Keratinocyte (primary cell): ENCODE results near the gene NT5DC1. TPM values are rescaled to one million over a fixed set of nuclear protein-coding genes. Genes with fewer than 3 reads are reported as not detected.
"Not testable (repeated sequence)": the region's sequence is repeated elsewhere in the genome, so short reads cannot be mapped to it uniquely, and the experiment has no call there.

Source experiments
- DNase-seq: peaks from one replicate; pipeline ENCODE4 v3.0.0-alpha.2; 2011; ENCODE audit warnings: low read depth, missing footprints, low spot score
- FAIRE-seq: peaks from 2 replicates; lab custom pipeline; 2011; peaks lifted over from hg19 to GRCh38; lab: Jason Lieb, UNC
- H2AFZ ChIP-seq: 2 replicates; pipeline ENCODE4 v1.6.0; 2012; ENCODE audit warnings: low read length, control low read depth, inconsistent platforms; ENCODE audit not compliant: control insufficient read depth
- H3K27ac ChIP-seq: 2 replicates; pipeline ENCODE4 v1.5.1; 2011; ENCODE audit warnings: low read length; ENCODE audit not compliant: control insufficient read depth, insufficient read depth
- H3K27me3 ChIP-seq: 3 replicates; pipeline ENCODE4 v1.6.0; 2011; ENCODE audit warnings: low read length; ENCODE audit not compliant: control insufficient read depth, insufficient read depth; ENCODE audit errors: extremely low read depth
- H3K36me3 ChIP-seq, 2 experiments: 2 replicates in 1 of 2; 3 replicates in 1 of 2; pipeline ENCODE4 v1.5.1; 2011; ENCODE audit warnings: low read length in 2 of 2, mild to moderate bottlenecking in 1 of 2; ENCODE audit not compliant: control insufficient read depth in 2 of 2, insufficient read depth in 2 of 2; ENCODE audit errors: extremely low read depth in 1 of 2
- H3K4me1 ChIP-seq: 3 replicates; pipeline ENCODE4 v1.5.1; 2011; ENCODE audit warnings: low read length; ENCODE audit not compliant: control insufficient read depth, insufficient read depth; ENCODE audit errors: extremely low read depth
- H3K4me2 ChIP-seq: 3 replicates; pipeline ENCODE4 v1.6.0; 2011; ENCODE audit warnings: low read depth, low read length; ENCODE audit not compliant: control insufficient read depth, insufficient read depth; ENCODE audit errors: extremely low read depth
- H3K4me3 ChIP-seq, 3 experiments: fragments of 200-600 bp in 1 of 3; sonication (generic) in 1 of 3; 2 replicates in 2 of 3; 3 replicates in 1 of 3; pipeline ENCODE4 v1.5.1; 2011 to 2016; ENCODE audit warnings: low read length in 3 of 3, mild to moderate bottlenecking in 3 of 3, control low read depth in 2 of 3, inconsistent platforms in 1 of 3, low read depth in 1 of 3, mixed read lengths in 1 of 3, mixed run types in 1 of 3, moderate library complexity in 1 of 3; ENCODE audit not compliant: control insufficient read depth in 2 of 3, insufficient read depth in 2 of 3; ENCODE audit errors: extremely low read depth in 1 of 3
- H3K79me2 ChIP-seq: 2 replicates; pipeline ENCODE4 v1.6.0; 2012; ENCODE audit warnings: low read length; ENCODE audit not compliant: control insufficient read depth, insufficient read depth
- H3K9ac ChIP-seq: 3 replicates; pipeline ENCODE4 v1.6.0; 2011; ENCODE audit warnings: low read length; ENCODE audit not compliant: control insufficient read depth, insufficient read depth; ENCODE audit errors: extremely low read depth
- H3K9me1 ChIP-seq: 3 replicates; pipeline ENCODE4 v1.6.0; 2011; ENCODE audit warnings: low read length; ENCODE audit not compliant: control insufficient read depth, insufficient read depth; ENCODE audit errors: extremely low read depth
- H3K9me3 ChIP-seq: 2 replicates; pipeline ENCODE4 v1.5.1; 2012; ENCODE audit warnings: low read depth, low read length; ENCODE audit not compliant: control insufficient read depth
- H4K20me1 ChIP-seq: 3 replicates; pipeline ENCODE4 v1.6.0; 2011; ENCODE audit warnings: low read length; ENCODE audit not compliant: control insufficient read depth, insufficient read depth; ENCODE audit errors: extremely low read depth
- CTCF ChIP-seq, 3 experiments: IDR thresholded peaks in 1 of 3; conservative IDR thresholded peaks in 1 of 3; optimal IDR thresholded peaks in 1 of 3; 2 replicates in 2 of 3; 3 replicates in 1 of 3; pipeline versions ENCODE3 to v1.5.1; 2011; ENCODE audit warnings: low read length in 3 of 3, mild to moderate bottlenecking in 3 of 3, moderate library complexity in 2 of 3, control low read depth in 1 of 3, inconsistent platforms in 1 of 3; ENCODE audit not compliant: insufficient read depth in 2 of 3; ENCODE audit errors: extremely low read depth in 1 of 3
- EZH2 ChIP-seq: IDR thresholded peaks from one replicate; pipeline ENCODE4 v1.6.1; 2012; ENCODE audit warnings: inconsistent platforms, mild to moderate bottlenecking, low read length, moderate library complexity
- dilution Hi-C: fragments of 300-500 bp; cut with MboI; formaldehyde crosslinking; loops from one replicate; pipeline ENCODE4 v1.7.0; 2020; ENCODE audit warnings: low sequenced_read_pairs; ENCODE audit not compliant: extremely low pct_ligation_motif_present
- polyA plus RNA-seq, 5 experiments: library from polyadenylated mRNA; depleted of rRNA in 3 of 5; stranded (reverse) in 3 of 5; stranded (forward) in 1 of 5; unstranded in 1 of 5; fragments of >200 nt; gene quantifications; 1 replicate in 1 of 5; 2 replicates in 3 of 5; 3 replicates in 1 of 5; pipeline versions ENCODE4 v1.2.1 to v1.2.3, GENCODE V29; 2011 to 2012; ENCODE audit warnings: missing spikeins in 2 of 5, low read depth in 1 of 5, low replicate concordance in 1 of 5

Gene NT5DC1
- polyA plus RNA-seq, 1 donor (not counting 4 experiments of a cell fraction or from before 2014, with no cell fraction given) = 31.2 TPM

DNA sequence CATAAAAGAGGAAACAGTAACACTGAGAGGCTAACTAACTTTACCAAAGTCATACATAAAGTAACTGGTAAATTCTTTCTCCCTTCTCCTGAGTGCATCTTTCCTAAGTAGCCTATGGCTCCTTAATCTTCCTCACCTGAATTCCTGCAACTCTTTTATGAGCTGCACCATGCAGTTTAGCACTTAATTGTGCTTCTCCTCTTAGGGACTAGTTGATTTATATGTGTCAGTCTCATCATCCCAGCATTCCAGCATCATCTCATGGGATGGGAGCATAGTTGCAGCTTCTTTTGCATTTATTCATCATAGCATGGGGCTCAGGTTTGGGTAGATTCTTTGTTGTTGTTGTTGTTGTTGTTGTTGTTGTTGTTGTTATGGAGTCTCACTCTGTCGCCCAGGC is 182.5 kb downstream of the NT5DC1 start:
- Histone ChIP-seq H3K79me2 (peaks cover 14% of the 10 kb centered on the region), H3K4me2 (no peak overlapping the region), H3K27me3 (no peaks in the 10 kb centered on the region), H2AFZ (no peak overlapping the region), H3K4me1 (peaks cover 14% of the 10 kb centered on the region), H3K9ac (no peak overlapping the region), H3K27ac (no peak overlapping the region), H3K4me3 (no peak overlapping the region), H3K36me3 (peaks cover under 1 to 2% of the 10 kb centered on the region in 2 experiments), H4K20me1 (no peaks in the 10 kb centered on the region), H3K9me1 (no peaks in the 10 kb centered on the region), H3K9me3 (no peaks in the 10 kb centered on the region)
- TF ChIP-seq EZH2 = no peak
- TF ChIP-seq CTCF (optimal IDR thresholded peaks at IDR 0.05 in 1 of 3, IDR thresholded peaks at IDR 0.05 in 1 of 3, conservative IDR thresholded peaks at IDR 0.05 in 1 of 3; ENCODE audit: extremely low read depth in 1 of 3, insufficient read depth in 2 of 3, low read length in 3 of 3) = no peak
- no peak for FAIRE-seq
- DNase-seq = no peak
- dilution Hi-C loops = no loop called here

GRCh38 chr6:116284984-116285383 is 184.3 kb downstream of the NT5DC1 start:
- H3K9me3 ChIP-seq, H4K20me1 ChIP-seq, H3K4me3 ChIP-seq, FAIRE-seq, H3K27ac ChIP-seq, H3K79me2 ChIP-seq, H3K9me1 ChIP-seq, dilution Hi-C loops, H3K36me3 ChIP-seq, H2AFZ ChIP-seq, H3K4me2 ChIP-seq, H3K9ac ChIP-seq, H3K27me3 ChIP-seq, DNase-seq: not testable (repeated sequence)
- peaks cover 10% of the 10 kb centered on the region for H3K4me1 ChIP-seq

DNA sequence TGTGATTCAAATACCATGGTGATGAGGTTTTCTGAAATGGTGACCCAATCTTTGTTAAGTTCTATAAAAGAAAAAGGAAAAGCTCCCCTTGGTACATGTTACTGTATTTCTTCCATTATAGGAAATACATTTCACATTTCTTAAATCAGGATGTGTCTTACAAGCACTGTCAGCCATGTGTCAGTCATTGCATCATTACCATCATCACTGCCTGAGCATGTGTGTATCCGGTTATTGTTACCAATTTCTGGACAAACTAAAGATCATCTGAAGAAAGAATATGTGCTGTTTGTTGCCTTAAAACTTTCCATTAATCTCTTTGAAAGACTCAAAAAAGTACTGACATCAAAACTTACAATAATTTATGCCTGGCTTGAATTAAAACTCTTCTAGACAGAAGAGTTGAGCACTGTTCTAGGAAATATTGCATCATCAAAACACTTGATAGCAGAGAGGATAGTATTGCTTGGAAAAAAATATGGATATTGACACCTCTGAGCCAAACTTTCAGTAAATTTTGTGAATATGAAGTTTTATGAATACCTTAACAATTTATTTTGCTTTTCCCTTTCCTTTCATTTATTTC is 186.2 kb downstream of the NT5DC1 start:
- no peak for TF ChIP-seq EZH2
- TF ChIP-seq CTCF (optimal IDR thresholded peaks at IDR 0.05 in 1 of 3, IDR thresholded peaks at IDR 0.05 in 1 of 3, conservative IDR thresholded peaks at IDR 0.05 in 1 of 3; ENCODE audit: extremely low read depth in 1 of 3, insufficient read depth in 2 of 3, low read length in 3 of 3) = no peak
- Histone ChIP-seq H3K9me3 (no peaks in the 10 kb centered on the region), H3K27me3 (no peaks in the 10 kb centered on the region), H3K4me3 (no peak overlapping the region), H3K4me1 (peaks cover 4% of the 10 kb centered on the region), H3K9me1 (no peaks in the 10 kb centered on the region), H3K36me3 (no peaks in the 10 kb centered on the region), H3K79me2 (no peaks in the 10 kb centered on the region), H4K20me1 (no peaks in the 10 kb centered on the region), H2AFZ (no peak overlapping the region), H3K27ac (peak overlapping the region; percentile 6), H3K4me2 (no peak overlapping the region), H3K9ac (no peak overlapping the region)
- dilution Hi-C loops = no loop called here
- no peak for FAIRE-seq
- DNase-seq = no peak
